H1 (cell line): ENCODE data around the gene CABP1. TPM values are rescaled to one million over a fixed set of nuclear protein-coding genes. Genes with fewer than 3 reads are reported as not detected.

Source experiments
- BCL11A ChIP-seq, 2 experiments: IDR thresholded peaks; one replicate each; pipeline ENCODE4 v1.6.1; 2011; ENCODE audit warnings: low read depth in 2 of 2, low read length in 2 of 2, mild to moderate bottlenecking in 2 of 2
- EZH2 ChIP-seq: fragments of 200-600 bp; sonication (generic); IDR thresholded peaks from 2 replicates; pipeline ENCODE4 v1.7.1; 2012; ENCODE audit warnings: low read depth, mild to moderate bottlenecking, moderate library complexity, low read length, inconsistent platforms; ENCODE audit not compliant: severe bottlenecking
- POLR2A ChIP-seq, 2 experiments: IDR thresholded peaks; 1 replicate in 1 of 2; 2 replicates in 1 of 2; pipeline ENCODE4 v1.6.1; 2011; ENCODE audit warnings: low read depth in 2 of 2, low read length in 2 of 2, mild to moderate bottlenecking in 2 of 2; ENCODE audit errors: control extremely low read depth in 1 of 2
- SIX5 ChIP-seq: IDR thresholded peaks from 2 replicates; pipeline ENCODE4 v1.6.1; 2011; ENCODE audit warnings: mild to moderate bottlenecking, low read depth, low read length
- polyA plus RNA-seq, 7 experiments: library from polyadenylated mRNA; depleted of rRNA in 3 of 7; stranded (reverse) in 5 of 7; unstranded in 2 of 7; fragments of >200 nt in 5 of 7; fragments of 200-250 nt in 2 of 7; gene quantifications; 1 replicate in 5 of 7; 2 replicates in 1 of 7; 4 replicates in 1 of 7; pipeline versions ENCODE4 v1.2.1 to v1.2.3, GENCODE V29; 2011 to 2013; ENCODE audit warnings: missing spikeins in 2 of 7, mixed read lengths in 2 of 7
- total RNA-seq: library from RNA; stranded (reverse); fragmentation: NEBNext Ultra II Directional; extraction: Animal tissue kit (Norgen Biotek cat#: 25700); gene quantifications from 2 replicates; pipeline ENCODE4 v1.2.1, GENCODE V29; 2021
- TF ChIP-seq, protein P1 (sequence below): IDR thresholded peaks from 2 replicates; pipeline ENCODE4 v1.6.1; 2012; ENCODE audit warnings: inconsistent platforms
- TF ChIP-seq, protein P2 (sequence below): fragments of 300-600 bp; sonication (generic); IDR thresholded peaks from 2 replicates; pipeline ENCODE4 v1.7.1; 2012; ENCODE audit warnings: low read length, moderate library complexity, mild to moderate bottlenecking, inconsistent platforms; ENCODE audit not compliant: insufficient replicate concordance
- TF ChIP-seq, protein P3 (sequence below), 3 experiments: IDR thresholded peaks; 1 replicate in 2 of 3; 2 replicates in 1 of 3; pipeline versions ENCODE4 v1.5.1 to v1.6.1; 2011; ENCODE audit warnings: low read length in 3 of 3, mild to moderate bottlenecking in 3 of 3, inconsistent platforms in 2 of 3, low read depth in 1 of 3, moderate library complexity in 1 of 3; ENCODE audit not compliant: insufficient read depth in 1 of 3; ENCODE audit errors: control extremely low read depth in 1 of 3

Gene CABP1
- total and polyA plus RNA-seq, 2 of the 8 experiments (the other 6 are each of a cell fraction or from before 2014, with no cell fraction given): 3.9 to 7.4 TPM

DNA sequence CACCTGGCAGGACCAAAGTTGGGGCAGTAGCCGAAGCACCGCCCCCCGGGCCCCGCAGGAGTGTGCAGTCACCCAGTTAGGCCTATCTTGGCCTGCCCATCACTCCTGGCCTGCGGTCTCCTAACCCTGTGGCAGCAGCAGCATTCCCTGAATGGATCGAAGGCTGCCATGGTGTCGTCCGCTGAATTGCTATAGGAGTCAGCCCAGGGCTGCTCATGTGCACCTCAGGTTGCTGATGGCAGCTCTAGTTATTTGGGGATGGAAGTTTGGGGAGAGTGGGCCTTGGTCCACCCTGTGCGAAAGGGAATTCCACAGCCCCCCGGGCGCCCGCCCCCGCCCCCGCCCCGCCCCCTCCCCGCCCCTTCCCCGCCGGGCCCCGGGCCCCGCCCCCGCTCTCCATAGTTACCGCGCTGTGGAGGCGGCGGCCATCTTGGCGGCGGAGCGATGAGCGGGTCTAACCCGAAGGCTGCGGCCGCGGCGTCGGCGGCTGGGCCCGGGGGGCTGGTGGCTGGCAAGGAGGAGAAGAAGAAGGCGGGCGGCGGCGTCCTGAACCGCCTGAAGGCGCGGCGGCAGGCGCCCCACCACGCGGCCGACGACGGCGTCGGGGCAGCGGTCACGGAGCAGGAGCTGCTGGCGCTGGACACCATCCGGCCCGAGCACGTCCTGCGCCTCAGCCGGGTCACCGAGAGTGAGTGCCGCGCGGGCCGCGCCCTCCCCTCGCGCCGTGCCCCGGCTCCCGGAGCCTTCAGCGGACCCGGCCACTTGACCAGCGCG is 69.8 kb downstream of the CABP1 start, which contains the start of gene UNC119B (continued):
- TF ChIP-seq SIX5: no peak
- TF ChIP-seq, protein P1, sequence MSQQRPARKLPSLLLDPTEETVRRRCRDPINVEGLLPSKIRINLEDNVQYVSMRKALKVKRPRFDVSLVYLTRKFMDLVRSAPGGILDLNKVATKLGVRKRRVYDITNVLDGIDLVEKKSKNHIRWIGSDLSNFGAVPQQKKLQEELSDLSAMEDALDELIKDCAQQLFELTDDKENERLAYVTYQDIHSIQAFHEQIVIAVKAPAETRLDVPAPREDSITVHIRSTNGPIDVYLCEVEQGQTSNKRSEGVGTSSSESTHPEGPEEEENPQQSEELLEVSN: no peak
- TF ChIP-seq, protein P2, sequence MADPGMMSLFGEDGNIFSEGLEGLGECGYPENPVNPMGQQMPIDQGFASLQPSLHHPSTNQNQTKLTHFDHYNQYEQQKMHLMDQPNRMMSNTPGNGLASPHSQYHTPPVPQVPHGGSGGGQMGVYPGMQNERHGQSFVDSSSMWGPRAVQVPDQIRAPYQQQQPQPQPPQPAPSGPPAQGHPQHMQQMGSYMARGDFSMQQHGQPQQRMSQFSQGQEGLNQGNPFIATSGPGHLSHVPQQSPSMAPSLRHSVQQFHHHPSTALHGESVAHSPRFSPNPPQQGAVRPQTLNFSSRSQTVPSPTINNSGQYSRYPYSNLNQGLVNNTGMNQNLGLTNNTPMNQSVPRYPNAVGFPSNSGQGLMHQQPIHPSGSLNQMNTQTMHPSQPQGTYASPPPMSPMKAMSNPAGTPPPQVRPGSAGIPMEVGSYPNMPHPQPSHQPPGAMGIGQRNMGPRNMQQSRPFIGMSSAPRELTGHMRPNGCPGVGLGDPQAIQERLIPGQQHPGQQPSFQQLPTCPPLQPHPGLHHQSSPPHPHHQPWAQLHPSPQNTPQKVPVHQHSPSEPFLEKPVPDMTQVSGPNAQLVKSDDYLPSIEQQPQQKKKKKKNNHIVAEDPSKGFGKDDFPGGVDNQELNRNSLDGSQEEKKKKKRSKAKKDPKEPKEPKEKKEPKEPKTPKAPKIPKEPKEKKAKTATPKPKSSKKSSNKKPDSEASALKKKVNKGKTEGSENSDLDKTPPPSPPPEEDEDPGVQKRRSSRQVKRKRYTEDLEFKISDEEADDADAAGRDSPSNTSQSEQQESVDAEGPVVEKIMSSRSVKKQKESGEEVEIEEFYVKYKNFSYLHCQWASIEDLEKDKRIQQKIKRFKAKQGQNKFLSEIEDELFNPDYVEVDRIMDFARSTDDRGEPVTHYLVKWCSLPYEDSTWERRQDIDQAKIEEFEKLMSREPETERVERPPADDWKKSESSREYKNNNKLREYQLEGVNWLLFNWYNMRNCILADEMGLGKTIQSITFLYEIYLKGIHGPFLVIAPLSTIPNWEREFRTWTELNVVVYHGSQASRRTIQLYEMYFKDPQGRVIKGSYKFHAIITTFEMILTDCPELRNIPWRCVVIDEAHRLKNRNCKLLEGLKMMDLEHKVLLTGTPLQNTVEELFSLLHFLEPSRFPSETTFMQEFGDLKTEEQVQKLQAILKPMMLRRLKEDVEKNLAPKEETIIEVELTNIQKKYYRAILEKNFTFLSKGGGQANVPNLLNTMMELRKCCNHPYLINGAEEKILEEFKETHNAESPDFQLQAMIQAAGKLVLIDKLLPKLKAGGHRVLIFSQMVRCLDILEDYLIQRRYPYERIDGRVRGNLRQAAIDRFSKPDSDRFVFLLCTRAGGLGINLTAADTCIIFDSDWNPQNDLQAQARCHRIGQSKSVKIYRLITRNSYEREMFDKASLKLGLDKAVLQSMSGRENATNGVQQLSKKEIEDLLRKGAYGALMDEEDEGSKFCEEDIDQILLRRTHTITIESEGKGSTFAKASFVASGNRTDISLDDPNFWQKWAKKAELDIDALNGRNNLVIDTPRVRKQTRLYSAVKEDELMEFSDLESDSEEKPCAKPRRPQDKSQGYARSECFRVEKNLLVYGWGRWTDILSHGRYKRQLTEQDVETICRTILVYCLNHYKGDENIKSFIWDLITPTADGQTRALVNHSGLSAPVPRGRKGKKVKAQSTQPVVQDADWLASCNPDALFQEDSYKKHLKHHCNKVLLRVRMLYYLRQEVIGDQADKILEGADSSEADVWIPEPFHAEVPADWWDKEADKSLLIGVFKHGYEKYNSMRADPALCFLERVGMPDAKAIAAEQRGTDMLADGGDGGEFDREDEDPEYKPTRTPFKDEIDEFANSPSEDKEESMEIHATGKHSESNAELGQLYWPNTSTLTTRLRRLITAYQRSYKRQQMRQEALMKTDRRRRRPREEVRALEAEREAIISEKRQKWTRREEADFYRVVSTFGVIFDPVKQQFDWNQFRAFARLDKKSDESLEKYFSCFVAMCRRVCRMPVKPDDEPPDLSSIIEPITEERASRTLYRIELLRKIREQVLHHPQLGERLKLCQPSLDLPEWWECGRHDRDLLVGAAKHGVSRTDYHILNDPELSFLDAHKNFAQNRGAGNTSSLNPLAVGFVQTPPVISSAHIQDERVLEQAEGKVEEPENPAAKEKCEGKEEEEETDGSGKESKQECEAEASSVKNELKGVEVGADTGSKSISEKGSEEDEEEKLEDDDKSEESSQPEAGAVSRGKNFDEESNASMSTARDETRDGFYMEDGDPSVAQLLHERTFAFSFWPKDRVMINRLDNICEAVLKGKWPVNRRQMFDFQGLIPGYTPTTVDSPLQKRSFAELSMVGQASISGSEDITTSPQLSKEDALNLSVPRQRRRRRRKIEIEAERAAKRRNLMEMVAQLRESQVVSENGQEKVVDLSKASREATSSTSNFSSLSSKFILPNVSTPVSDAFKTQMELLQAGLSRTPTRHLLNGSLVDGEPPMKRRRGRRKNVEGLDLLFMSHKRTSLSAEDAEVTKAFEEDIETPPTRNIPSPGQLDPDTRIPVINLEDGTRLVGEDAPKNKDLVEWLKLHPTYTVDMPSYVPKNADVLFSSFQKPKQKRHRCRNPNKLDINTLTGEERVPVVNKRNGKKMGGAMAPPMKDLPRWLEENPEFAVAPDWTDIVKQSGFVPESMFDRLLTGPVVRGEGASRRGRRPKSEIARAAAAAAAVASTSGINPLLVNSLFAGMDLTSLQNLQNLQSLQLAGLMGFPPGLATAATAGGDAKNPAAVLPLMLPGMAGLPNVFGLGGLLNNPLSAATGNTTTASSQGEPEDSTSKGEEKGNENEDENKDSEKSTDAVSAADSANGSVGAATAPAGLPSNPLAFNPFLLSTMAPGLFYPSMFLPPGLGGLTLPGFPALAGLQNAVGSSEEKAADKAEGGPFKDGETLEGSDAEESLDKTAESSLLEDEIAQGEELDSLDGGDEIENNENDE: no peak
- TF ChIP-seq, protein P3, sequence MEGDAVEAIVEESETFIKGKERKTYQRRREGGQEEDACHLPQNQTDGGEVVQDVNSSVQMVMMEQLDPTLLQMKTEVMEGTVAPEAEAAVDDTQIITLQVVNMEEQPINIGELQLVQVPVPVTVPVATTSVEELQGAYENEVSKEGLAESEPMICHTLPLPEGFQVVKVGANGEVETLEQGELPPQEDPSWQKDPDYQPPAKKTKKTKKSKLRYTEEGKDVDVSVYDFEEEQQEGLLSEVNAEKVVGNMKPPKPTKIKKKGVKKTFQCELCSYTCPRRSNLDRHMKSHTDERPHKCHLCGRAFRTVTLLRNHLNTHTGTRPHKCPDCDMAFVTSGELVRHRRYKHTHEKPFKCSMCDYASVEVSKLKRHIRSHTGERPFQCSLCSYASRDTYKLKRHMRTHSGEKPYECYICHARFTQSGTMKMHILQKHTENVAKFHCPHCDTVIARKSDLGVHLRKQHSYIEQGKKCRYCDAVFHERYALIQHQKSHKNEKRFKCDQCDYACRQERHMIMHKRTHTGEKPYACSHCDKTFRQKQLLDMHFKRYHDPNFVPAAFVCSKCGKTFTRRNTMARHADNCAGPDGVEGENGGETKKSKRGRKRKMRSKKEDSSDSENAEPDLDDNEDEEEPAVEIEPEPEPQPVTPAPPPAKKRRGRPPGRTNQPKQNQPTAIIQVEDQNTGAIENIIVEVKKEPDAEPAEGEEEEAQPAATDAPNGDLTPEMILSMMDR (IDR thresholded peaks at IDR 0.05; ENCODE audit: control extremely low read depth in 1 of 3, insufficient read depth in 1 of 3, low read depth in 1 of 3, low read length in 3 of 3): no peak
- TF ChIP-seq EZH2: no peak
- TF ChIP-seq BCL11A (IDR thresholded peaks at IDR 0.05; ENCODE audit: low read depth in 2 of 2, low read length in 2 of 2): no peak
- peak in 1 of 2 experiments; percentile 66; a peak in 1 of 3 replicates for TF ChIP-seq POLR2A (IDR thresholded peaks at IDR 0.05; ENCODE audit: control extremely low read depth in 1 of 2, low read depth in 2 of 2, low read length in 2 of 2)
